Measurements from ENCODE around the gene PLEKHG4B.

PLEKHG4B gene

GRCh38 chr5:73768-74502 is 18.0 kb upstream of the PLEKHG4B start:
- TF ChIP-seq CTCF (conservative IDR thresholded peaks at IDR 0.05; ENCODE audit: low read depth, low read length): no peak
- H3K4me3 ChIP-seq (ENCODE audit: low read length): no peak overlapping the region
- no peak for DNase-seq (ENCODE audit: low read depth)

GRCh38 chr5:74503-75109 is 17.4 kb upstream of the PLEKHG4B start:
- no peak for TF ChIP-seq CTCF (conservative IDR thresholded peaks at IDR 0.05; ENCODE audit: low read depth, low read length)
- DNase-seq (ENCODE audit: low read depth): no peak

GRCh38 chr5:75331-76320 is 16.3 kb upstream of the PLEKHG4B start:
- DNase-seq (ENCODE audit: low read depth): no peak
- TF ChIP-seq CTCF (conservative IDR thresholded peaks at IDR 0.05; ENCODE audit: low read depth, low read length): no peak
- no peak overlapping the region for H3K4me3 ChIP-seq (ENCODE audit: low read length)

More at GRCh38 chr5:74503-75109, 17.4 kb upstream of the PLEKHG4B start:
- no peak overlapping the region for H3K4me3 ChIP-seq (ENCODE audit: low read length)

- H3K4me3 ChIP-seq (ENCODE audit: low read length): no peak overlapping the region
- TF ChIP-seq CTCF (conservative IDR thresholded peaks at IDR 0.05; ENCODE audit: low read depth, low read length): no peak
- no peak for DNase-seq (ENCODE audit: low read depth)
Observed at GRCh38 chr5:76358-77169, 15.4 kb upstream of the PLEKHG4B start.

- DNase-seq (ENCODE audit: low read depth): no peak
- no peak for TF ChIP-seq CTCF (conservative IDR thresholded peaks at IDR 0.05; ENCODE audit: low read depth, low read length)
- no peak overlapping the region for H3K4me3 ChIP-seq (ENCODE audit: low read length)
Observed at GRCh38 chr5:77170-77501, 14.8 kb upstream of the PLEKHG4B start.

GRCh38 chr5:77546-77945 is 14.4 kb upstream of the PLEKHG4B start:
- TF ChIP-seq CTCF (conservative IDR thresholded peaks at IDR 0.05; ENCODE audit: low read depth, low read length): no peak
- DNase-seq (ENCODE audit: low read depth): no peak
- H3K4me3 ChIP-seq (ENCODE audit: low read length): no peak overlapping the region

All from retinal pigment epithelial cell (primary cell).